Dermis lymphatic vessel endothelial cell (primary cell): ENCODE data around the gene ZNF586. TPM values are rescaled to one million over a fixed set of nuclear protein-coding genes. Genes with fewer than 3 reads are reported as not detected.

Source experiments
- total RNA-seq: library from RNA; depleted of rRNA; stranded (reverse); fragments of >200 nt; gene quantifications from 2 replicates; pipeline ENCODE4 v1.2.1, GENCODE V29; 2014

Gene ZNF586
- total RNA-seq: 14.5 and 17.8 TPM in 2 replicates

GRCh38 chr19:57769345-57770131 lies at the start of gene ZNF586:
Gene ZNF586, plus strand, starts transcription at chr19:57769676. Its CDS starts 167 bp downstream, at chr19:57769843.

GRCh38 chr19:57746580-57747471 lies 22.6 kb upstream of the ZNF586 start, which contains the start of gene ZNF776:
Gene ZNF776, plus strand, starts transcription at chr19:57746815. Its CDS starts 244 bp downstream, at chr19:57747059.

GRCh38 chr19:57814505-57815246 lies 45.2 kb downstream of the ZNF586 start, which contains the start of gene ZNF552:
Gene ZNF552, minus strand, starts transcription at chr19:57814913. Its CDS starts 170 bp downstream, at chr19:57814743.

GRCh38 chr19:57830071-57830602 lies 60.7 kb downstream of the ZNF586 start, which contains the start of gene ZNF587B:
Gene ZNF587B, plus strand, starts transcription at chr19:57830299. Its CDS starts 230 bp downstream, at chr19:57830529.

Other genes with a start within 250 kb of the ZNF586 start
- gene ZNF549, start 242.3 kb upstream of the ZNF586 start, total RNA-seq: 4.1 and 5.5 TPM in 2 replicates
- 6.6 and 8.3 TPM in 2 replicates for gene ZNF550, start 209.8 kb upstream of the ZNF586 start, total RNA-seq
- 3.6 and 5.2 TPM in 2 replicates for gene ZNF416, start 190.8 kb upstream of the ZNF586 start, total RNA-seq
- 2.6 and 4.5 TPM in 2 replicates for gene ZIK1, start 185.5 kb upstream of the ZNF586 start, total RNA-seq
- gene ZNF530, start 169.8 kb upstream of the ZNF586 start, total RNA-seq: 3.5 and 4.4 TPM in 2 replicates
- 18.7 and 23.5 TPM in 2 replicates for gene ZNF134, start 155.4 kb upstream of the ZNF586 start, total RNA-seq
- 9.0 and 12.5 TPM in 2 replicates for gene ZNF211, start 136.5 kb upstream of the ZNF586 start, total RNA-seq
- not detected in 2 replicates for gene ZSCAN4, start 100.7 kb upstream of the ZNF586 start, total RNA-seq
- gene ZNF551, start 87.7 kb upstream of the ZNF586 start, total RNA-seq: 6.0 and 9.4 TPM in 2 replicates
- gene ZNF154, start 60.5 kb upstream of the ZNF586 start, total RNA-seq: under 0.01 and 0.11 TPM in 2 replicates
- gene ZNF671, start 42.1 kb upstream of the ZNF586 start, total RNA-seq: 4.9 and 5.5 TPM in 2 replicates
- gene ZNF776, start 22.9 kb upstream of the ZNF586 start, total RNA-seq: 17.7 and 18.0 TPM in 2 replicates
- 5.7 and 7.8 TPM in 2 replicates for gene ZNF552, start 45.2 kb downstream of the ZNF586 start, total RNA-seq
- 11.9 and 13.8 TPM in 2 replicates for gene ZNF587B, start 60.6 kb downstream of the ZNF586 start, total RNA-seq
- 12.5 and 15.6 TPM in 2 replicates for gene ZNF587, start 80.2 kb downstream of the ZNF586 start, total RNA-seq
- 1.7 and 2.1 TPM in 2 replicates for gene ZNF814, start 119.4 kb downstream of the ZNF586 start, total RNA-seq
- 11.5 and 13.2 TPM in 2 replicates for gene ZNF417, start 146.9 kb downstream of the ZNF586 start, total RNA-seq
- 2.1 and 2.3 TPM in 2 replicates for gene ZNF418, start 165.7 kb downstream of the ZNF586 start, total RNA-seq
- 4.9 and 6.1 TPM in 2 replicates for gene ZNF256, start 178.0 kb downstream of the ZNF586 start, total RNA-seq
- gene C19orf18, start 204.9 kb downstream of the ZNF586 start, total RNA-seq: not detected in 2 replicates
- 8.7 and 10.2 TPM in 2 replicates for gene ZNF606, start 233.1 kb downstream of the ZNF586 start, total RNA-seq